Right renal pelvis (tissue), 4 donors: ENCODE data around the gene PNPLA7. TPM values are rescaled to one million over a fixed set of nuclear protein-coding genes. Genes with fewer than 3 reads are reported as not detected.
"Not testable (repeated sequence)": the region's sequence is repeated elsewhere in the genome, so short reads cannot be mapped to it uniquely, and the experiment has no call there.

Experiments
- DNase-seq, 4 donors: peaks; one replicate each; pipeline ENCODE4 v3.0.0-alpha.2; 2013; ENCODE audit warnings: low read depth in 4 of 4, low spot score in 3 of 4, missing footprints in 1 of 4
- polyA plus RNA-seq, 4 donors: library from polyadenylated mRNA; unstranded; fragments of 120-200 nt; gene quantifications; one replicate each; pipeline ENCODE4 v1.2.1, GENCODE V29; 2013; ENCODE audit not compliant: insufficient read length in 4 of 4

Gene PNPLA7
- polyA plus RNA-seq, 4 donors, result 1.6 to 2.7 (median 2.2) TPM

DNA sequence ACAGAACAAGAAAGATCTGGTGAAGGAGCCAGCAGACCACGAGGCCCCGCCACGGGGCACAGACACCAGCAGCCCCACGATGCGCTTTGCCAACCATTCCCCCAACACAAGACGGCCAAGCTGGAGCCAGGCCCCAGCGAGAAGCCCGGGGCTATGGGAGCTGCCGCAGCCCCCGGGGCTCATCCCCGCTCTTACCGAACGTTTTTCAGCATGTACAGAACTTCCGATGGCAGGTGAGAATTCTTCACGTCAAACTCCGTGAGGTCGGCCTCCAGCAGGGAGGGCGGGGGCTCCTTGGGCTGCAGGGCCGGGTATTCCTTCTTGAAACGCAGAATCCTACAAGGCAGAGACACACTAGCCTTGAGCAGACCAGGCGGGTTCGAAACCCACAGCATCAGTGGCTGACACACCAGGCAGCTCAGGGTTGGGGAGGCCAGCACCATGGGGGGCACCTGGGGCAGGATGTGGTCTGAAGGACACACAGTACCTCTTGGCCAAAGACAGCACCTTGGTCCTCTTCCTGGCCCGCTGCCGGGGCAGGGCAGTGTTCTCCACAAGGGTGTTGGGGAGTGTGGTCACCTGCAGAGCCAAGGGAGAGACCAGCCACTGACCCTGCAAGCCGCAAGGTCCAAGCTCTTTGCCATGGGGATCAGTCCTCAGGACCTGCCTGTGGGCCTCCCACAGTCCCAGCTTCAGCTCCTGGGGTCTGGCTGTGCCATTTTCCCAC lies 6.8 kb downstream of the PNPLA7 start:
- DNase-seq, result no peak

DNA sequence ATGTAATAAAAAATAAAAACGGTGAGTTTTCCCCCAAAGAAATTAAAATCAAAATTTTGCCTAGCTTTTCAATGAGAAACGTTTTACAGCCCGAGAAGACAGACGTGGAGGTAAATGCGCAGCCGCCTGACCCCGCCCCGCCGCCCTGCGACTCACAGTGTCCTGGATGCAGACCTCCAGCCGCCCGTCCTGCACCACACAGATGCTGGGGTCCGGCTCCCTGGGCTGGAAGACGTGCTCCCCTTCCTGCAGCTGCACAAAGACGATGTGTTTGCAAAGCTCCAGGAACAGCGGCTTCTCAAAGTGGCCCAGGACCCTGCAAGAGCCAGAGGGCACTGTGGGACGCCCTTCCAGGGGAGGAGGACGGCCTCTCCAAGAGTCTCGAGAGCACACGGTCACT lies 7.7 kb downstream of the PNPLA7 start:
- no peak for DNase-seq

DNA sequence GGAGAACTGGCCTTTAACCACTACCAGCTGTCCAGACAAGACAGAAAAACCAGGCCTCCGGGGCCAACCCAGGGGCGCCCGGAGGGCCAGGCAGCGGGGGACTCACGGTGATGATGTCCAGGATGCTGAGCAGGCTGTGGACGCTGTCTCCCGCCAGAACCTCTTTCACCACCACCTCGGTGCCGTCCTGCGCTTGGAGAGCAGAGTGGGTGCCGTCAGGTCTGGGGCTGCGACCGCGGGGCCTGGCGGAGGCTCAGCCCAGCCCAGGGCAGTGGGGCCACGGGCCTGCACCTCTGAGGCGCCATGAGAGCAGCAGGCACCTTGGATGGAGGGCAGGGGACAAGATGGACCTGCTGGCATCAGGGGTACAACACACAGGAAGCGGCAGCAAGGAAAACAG lies 9.7 kb downstream of the PNPLA7 start:
- no peak for DNase-seq

DNA sequence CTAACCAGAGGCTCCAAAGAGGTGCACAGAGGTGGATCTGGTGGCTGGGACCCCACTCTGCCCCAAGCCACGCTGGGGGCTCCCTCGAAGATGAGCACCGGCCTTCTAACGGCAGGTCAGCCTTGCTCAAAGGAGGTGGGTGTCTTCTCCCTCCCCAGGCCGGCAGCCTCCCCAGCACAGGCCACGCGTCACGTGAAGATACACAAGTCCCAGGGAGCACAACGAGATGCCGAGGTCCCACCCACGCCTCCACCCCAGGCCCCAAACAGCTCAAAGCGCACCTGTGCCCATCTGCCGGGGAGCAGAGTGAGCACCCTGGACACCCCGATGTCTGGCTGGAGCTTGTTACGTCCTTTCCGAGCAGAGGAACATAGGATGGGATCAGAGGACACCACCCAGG lies 12.1 kb downstream of the PNPLA7 start:
- no peak for DNase-seq

DNA sequence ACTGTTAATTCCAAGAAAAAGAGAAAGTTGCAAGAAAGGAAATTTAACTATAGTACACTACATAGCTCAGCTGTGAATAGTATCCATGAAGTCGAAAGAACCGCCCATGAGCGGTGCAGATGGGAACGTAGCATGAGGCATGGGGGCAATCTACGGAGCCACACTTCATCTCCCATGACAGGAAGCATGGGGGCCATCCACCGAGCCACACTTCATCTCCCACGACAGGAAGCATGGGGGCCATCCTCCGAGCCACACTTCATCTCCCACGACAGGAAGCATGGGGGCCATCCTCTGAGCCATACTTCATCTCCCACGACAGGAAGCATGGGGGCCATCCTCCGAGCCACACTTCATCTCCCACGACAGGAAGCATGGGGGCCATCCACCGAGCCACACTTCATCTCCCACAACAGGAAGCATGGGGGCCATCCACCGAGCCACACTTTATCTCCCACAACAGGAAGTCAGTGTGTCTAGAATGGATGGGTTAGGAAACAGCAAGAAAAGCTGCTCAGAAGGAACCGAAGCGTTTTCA lies 13.5 kb downstream of the PNPLA7 start:
- not testable (repeated sequence) for DNase-seq

DNA sequence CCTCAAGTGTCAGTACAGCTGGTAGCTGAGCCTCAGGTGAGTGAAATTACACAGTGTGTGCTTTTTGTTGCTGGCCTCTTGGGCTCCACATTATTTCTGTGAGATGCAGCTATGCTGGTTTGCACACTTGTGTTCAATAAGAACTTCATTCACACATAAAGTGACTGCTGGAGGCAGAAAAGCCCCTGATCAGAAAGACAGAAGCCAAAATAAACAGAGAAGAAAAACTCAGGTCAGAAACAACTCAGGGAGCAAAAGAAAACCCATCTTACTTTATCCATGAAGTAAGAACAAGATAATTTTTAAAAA lies 15.1 kb downstream of the PNPLA7 start:
- DNase-seq, result no peak

DNA sequence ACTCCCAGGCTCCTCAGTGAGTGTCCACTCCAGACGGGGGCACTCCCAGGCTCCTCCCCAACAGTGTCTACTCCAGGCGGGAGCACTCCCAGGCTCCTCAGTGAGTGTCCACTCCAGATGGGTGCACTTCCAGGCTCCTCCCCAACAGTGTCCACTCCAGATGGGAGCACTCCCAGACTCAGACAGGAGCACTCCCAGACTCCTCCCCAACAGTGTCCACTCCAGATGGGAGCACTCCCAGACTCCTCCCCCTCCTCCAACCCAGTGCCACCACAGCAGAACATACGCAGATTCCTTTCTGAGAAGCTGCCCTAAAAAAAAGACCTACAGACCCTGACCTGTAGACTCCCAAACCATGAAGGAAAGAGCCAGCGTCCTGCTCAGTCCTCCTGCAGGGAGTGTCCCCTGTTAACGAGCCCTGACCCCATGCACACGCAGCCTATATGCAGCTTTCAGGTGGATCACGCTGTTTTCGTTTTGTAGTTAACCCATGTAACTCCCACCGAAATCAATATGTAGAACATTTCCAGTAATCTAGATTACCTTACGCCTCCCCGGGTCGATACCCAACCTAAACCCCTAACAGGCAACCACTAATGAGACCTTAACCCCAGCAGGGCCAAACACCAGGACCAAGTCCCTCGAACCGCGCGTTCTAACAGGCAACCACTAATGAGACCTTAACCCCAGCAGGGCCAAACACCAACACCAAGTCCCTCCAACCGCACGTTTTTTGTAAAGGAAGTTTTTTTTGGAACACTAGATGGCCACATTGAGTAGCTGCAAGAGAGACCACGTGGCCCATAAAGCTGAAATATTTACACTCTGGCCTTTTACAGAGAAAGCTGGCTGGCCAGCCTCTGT lies 15.7 kb downstream of the PNPLA7 start:
- DNase-seq, result peak; percentile 34 to 65 (median 56)

DNA sequence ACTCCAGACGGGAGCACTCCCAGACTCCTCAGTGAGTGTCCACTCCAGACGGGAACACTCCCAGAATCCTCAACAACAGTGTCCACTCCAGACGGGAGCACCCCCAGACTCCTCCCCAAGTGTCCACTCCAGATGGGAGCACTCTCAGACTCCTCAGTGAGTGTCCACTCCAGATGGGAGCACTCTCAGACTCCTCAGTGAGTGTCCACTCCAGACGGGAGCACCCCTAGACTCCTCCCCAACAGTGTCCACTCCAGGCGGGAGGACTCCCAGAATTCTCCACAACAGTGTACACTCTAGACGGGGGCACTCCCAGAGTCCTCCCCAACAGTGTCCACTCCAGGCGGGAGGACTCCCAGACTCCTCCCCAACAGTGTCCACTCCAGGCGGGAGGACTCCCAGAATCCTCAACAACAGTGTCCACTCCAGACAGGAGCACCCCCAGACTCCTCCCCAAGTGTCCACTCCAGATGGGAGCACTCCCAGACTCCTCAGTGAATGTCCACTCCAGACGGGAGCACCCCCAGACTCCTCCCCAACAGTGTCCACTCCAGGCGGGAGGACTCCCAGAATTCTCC lies 17.2 kb downstream of the PNPLA7 start:
- DNase-seq, result not testable (repeated sequence)

DNA sequence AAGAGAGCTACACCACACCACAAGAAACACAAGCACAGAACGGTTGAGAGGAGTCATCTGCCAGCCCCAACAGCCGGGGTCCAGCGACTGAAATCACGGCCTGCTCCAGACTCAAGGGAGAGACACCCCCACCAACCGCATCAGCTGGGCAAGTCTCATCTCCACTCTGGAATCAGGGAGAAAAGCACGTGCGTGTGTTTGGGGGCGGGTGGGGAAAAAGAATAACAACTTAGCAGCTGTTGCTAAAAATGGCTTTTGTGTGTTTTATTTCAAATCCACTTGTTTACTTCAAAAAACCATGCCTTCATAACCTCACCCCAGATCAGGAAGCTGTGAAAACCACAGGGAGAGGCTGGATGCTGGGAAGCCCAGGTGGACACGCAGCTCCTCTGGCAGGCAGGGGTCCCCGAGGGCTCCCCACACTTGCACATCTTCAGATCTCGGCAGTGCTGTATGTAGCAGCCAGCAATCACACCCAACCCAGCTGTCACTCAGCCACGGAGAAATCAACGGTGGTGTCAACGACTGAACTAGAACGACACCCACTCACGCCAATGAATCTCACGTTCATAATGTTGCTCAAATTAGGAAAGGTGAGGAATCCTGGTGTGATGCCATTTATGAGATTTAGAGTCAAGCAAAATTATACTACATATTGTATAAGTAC lies 19.0 kb downstream of the PNPLA7 start:
- DNase-seq, result no peak

DNA sequence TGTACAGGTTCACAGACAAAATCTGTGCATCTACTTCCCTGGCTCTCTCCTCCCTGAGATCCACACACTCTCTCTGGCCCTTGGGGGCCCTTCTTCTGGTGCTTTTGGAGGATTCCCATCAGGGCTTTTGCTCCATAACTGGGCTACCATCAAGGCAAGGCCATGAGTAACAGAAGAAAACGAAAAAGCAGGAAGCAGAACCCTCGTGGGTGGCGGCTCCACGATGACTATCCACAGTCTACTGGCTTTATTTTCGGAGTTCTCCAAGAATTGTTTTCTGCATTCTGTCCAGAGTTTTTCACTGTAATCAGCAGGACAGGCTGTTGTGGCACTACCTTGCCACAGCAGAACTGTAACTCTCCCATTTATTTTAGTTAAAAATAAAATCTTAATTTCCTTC lies 19.9 kb downstream of the PNPLA7 start:
- no peak for DNase-seq

DNA sequence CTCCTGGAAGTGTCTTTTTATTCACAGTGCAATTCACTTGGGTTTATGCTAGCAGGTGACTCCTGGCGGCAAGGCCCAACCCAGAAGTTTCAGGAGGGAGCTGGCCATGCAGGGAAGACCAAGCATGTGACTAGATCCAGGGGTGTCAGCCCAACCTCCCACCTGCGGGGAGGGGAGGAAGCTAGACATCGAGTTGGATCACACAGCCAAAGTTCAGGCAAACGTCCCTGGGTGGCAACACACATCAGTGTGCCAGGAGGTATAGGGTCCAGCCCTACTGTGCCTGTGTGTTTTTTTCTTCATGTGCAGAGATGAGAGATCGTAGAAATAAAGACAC lies 25.3 kb downstream of the PNPLA7 start:
- DNase-seq, result no peak

DNA sequence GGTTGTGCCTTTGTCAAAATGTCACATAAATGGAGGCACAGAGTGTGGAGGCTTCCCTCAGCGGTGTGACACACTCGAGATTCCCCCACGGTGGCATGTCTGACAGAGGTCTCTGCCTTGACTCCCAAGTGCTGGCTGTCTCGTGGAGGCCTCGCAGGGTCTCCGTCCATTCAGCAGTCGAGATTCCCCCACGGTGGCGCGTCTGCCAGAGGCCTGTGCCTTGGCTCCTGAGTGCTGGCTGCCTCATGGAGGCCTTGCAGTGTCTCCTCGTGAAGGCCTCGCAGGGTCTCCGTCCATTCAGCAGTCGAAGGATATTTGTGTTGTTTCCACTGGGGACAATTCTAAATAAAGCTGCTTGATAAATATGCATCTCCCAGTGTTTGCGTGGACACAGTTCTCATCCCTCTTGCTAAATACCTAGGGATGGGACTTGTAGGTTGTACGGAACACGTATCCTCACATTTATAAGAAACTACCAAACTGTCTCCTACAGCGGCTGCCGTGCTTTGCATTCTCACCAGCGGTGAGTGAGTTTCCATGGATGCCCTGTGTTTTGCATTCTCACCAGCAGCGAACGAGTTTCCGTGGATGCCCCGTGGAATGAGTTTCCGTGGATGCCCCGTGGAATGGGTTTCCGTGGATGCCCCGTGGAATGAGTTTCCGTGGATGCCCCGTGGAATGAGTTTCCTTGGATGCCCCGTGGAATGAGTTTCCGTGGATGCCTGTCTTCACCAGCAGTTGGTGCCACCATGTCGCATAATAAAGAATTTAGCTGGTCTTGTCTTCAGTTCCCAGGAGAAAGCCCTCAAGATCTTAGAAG lies 25.8 kb downstream of the PNPLA7 start:
- DNase-seq, result no peak

DNA sequence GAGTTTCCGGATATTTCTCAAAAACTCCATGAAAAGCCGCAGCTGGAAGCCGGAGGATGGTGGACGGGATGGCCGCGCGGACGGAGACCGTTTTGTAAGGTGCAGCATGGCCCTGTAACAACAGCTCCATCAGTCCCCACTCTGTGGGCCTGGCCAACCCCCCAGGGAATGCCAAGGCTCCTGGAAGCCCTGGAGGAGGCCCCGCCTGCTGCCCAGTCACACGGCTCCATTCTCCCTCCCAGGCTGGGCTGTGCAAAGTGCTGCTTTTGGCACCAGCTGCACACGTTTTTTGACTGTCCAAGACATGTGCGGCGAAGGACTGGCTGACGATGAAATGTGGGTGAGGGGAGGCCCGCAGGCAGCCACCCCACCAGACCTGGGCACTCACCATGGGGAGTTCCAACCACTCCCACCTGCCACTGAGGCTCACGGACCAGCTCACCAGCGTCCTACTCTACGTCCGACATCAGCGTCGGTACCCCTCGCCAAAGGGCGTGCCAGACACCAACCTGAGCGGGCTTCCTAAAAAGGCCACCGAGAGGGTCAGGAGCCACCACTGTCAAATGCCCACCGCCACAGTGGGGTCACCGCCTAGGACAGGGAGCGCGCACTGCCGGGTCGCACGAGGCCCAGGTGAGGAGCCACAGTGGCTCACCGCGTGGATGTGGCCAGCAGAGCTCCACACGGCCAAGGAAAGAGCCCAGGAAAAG lies 27.3 kb downstream of the PNPLA7 start:
- no peak for DNase-seq

DNA sequence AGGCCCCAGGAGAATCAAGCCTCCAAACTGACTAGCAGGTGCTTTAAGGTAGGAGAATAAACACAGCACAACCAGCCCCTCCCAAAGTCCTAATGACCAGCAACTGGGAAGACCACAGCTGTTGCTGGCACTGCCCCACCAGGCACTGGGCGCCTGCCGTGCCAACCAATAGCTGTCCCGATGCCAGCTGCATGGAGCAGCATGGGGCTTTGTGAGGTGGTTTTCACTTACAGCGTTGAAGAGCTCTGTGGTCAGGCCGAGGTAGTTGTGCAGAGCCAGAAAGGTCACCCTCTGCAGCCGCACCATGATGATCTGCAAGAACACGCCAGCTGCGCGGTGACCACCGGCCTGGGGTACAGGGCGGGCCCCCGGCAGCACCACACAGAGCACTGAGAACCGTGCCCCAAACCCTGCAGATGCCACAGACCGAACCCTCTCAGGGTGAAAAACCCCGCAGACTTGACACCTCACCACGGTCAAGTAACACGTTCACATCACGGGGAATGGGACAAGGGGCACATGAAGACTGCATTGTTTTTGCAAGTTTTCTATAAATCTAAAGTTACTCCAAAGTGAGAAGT lies 28.7 kb downstream of the PNPLA7 start:
- DNase-seq, result no peak

DNA sequence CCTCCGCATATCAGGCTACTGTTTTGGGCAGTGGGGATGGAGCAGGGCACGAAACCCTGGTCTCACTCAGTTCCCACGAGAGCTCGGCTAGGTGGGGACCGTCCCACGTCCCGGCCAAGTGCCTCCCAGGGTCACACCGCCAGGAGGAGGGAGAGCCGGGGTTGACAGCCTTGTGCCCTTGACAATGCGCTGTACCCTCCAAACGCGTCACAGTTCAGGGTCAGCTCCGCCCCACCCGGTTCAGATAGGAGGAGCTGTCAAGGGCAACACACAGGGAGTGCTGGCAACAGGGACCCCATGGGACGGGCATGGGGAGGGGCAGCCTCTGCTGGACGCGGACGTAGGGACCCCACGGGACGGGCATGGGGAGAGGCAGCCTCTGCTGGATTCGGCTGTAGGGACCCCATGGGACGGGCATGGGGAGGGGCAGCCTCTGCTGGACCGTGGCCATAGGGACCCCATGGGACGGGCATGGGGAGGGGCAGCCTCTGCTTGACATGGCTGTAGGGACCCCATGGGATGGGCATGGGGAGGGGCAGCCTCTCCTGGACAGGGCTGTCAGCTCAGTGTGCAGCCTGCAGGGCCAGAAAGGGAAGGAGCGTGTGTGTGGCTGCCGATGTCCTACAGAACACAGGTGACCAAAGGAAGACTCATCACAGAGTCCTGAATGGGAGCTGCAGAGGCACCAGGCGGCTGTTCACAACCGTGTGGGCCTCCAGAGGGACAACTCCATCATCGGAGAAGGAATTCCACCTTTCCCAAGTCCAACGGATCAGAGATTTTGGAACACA lies 29.4 kb downstream of the PNPLA7 start:
- no peak for DNase-seq

DNA sequence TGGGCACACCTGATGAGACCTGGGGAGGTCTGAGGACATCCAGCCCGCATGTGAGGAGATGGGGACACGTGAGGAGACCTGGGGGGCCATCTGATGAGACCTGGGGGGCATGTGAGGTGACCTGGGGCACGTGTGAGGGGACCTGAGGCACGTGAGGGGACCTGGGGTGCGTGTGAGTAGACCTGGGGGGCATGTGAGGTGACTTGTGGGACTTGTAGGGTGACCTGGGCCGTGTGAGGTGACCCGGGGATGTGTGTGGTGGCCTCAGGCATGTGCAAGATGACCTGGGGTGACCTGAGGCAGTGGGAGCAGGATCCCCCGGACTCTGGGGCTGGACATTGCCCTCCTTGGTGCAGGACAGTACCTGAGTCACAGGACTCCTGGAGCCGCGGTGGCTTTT lies 30.6 kb downstream of the PNPLA7 start:
- DNase-seq, result no peak

DNA sequence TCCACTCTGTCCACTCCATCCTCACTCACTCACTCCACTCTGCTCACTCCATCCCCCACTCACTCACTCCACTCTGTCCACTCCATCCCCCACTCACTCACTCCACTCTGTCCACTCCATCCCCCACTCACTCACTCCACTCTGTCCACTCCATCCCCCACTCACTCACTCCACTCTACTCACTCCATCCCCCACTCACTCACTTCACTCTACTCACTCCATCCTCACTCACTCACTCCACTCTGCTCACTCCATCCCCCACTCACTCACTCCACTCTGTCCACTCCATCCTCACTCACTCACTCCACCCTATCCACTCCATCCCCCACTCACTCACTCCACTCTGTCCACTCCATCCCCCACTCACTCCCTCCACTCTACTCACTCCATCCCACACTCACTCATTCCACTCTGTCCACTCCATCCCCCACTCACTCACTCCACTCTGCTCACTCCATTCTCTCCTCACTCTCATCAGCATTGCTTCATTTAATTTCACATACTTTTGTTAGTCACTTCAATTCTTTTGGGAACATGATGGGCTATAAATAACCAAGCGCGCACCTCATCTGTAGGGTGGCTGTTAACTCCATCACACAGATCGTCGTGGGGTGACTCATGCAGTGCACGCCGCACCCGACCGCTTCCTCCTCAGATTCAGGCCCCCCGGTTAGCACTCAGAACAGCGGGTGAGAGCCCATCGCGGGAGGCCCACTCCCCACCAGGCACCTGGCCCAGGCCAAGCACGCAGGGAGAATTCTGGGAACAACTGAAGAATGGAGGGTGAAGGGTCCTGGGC lies 31.3 kb downstream of the PNPLA7 start:
- DNase-seq, result not testable (repeated sequence)
